Esophagus squamous epithelium (tissue), 5 donors: ENCODE results near the gene TSEN15. TPM values are rescaled to one million over a fixed set of nuclear protein-coding genes. Genes with fewer than 3 reads are reported as not detected.
"Not testable (repeated sequence)": the region's sequence is repeated elsewhere in the genome, so short reads cannot be mapped to it uniquely, and the experiment has no call there.

Experiments used
- DNase-seq: peaks from one replicate; lab custom pipeline; 2025; lab: John Stamatoyannopoulos, UW
- H3K27ac ChIP-seq, 4 donors: fragments of 200-600 bp; sonication (generic); one replicate each; pipeline ENCODE4 v1.5.1; 2016 to 2019; ENCODE audit warnings: mild to moderate bottlenecking in 1 of 4
- H3K27me3 ChIP-seq, 4 donors: fragments of 200-600 bp; sonication (generic); 1 replicate in 3 of 4; 2 replicates in 1 of 4; pipeline versions ENCODE4 v1.5.1 to v1.6.0; 2017 to 2021; ENCODE audit warnings: antibody characterized with exemption in 1 of 4
- H3K36me3 ChIP-seq, 3 donors: fragments of 200-600 bp; sonication (generic); one replicate each; pipeline ENCODE4 v1.5.1; 2016 to 2019
- H3K4me1 ChIP-seq, 3 donors: fragments of 200-600 bp; sonication (generic); one replicate each; pipeline ENCODE4 v1.5.1; 2017 to 2019
- H3K4me3 ChIP-seq, 4 donors: fragments of 200-600 bp; sonication (generic); 1 replicate in 3 of 4; 2 replicates in 1 of 4; pipeline ENCODE4 v1.5.1; 2016 to 2019; ENCODE audit warnings: mild to moderate bottlenecking in 2 of 4, moderate library complexity in 1 of 4
- H3K9me3 ChIP-seq, 3 donors: fragments of 200-600 bp; sonication (generic); one replicate each; pipeline ENCODE4 v1.5.1; 2016 to 2019
- POLR2A ChIP-seq, 4 donors: fragments of 450-650 bp; IDR thresholded peaks; one replicate each; pipeline ENCODE4 v1.6.1; 2017; ENCODE audit warnings: antibody characterized with exemption in 4 of 4, mild to moderate bottlenecking in 4 of 4, moderate library complexity in 3 of 4
- WGBS, 2 donors: methylation state at CpG; one replicate each; pipeline ENCODE4 v1.1.5; 2018; 5-methylcytosine and 5-hydroxymethylcytosine counted together
- intact Hi-C: fragments of 100-400 bp; cut with DNase I; formaldehyde crosslinking; loops from one replicate; pipeline ENCODE4 v1.15.0; 2022
- total RNA-seq, 4 donors: library from RNA; depleted of rRNA; stranded (reverse); fragments of >200 nt; gene quantifications; one replicate each; pipeline ENCODE4 v1.1.0, GENCODE V29; 2016
- TF ChIP-seq, protein P1 (sequence below), 6 experiments: fragments of 450-650 bp in 4 of 6; fragments of 200-600 bp in 2 of 6; sonication (generic) in 2 of 6; IDR thresholded peaks; one replicate each; pipeline ENCODE4 v1.5.1; 2016 to 2019; ENCODE audit warnings: antibody characterized with exemption in 6 of 6, mild to moderate bottlenecking in 4 of 6, moderate library complexity in 4 of 6
- donor health status: DM: yes; HTN: yes; CAD: no.

The TSEN15 gene
- total RNA-seq, 4 donors from 2014 or later = 16.5 to 25.4 (median 22.0) TPM

DNA sequence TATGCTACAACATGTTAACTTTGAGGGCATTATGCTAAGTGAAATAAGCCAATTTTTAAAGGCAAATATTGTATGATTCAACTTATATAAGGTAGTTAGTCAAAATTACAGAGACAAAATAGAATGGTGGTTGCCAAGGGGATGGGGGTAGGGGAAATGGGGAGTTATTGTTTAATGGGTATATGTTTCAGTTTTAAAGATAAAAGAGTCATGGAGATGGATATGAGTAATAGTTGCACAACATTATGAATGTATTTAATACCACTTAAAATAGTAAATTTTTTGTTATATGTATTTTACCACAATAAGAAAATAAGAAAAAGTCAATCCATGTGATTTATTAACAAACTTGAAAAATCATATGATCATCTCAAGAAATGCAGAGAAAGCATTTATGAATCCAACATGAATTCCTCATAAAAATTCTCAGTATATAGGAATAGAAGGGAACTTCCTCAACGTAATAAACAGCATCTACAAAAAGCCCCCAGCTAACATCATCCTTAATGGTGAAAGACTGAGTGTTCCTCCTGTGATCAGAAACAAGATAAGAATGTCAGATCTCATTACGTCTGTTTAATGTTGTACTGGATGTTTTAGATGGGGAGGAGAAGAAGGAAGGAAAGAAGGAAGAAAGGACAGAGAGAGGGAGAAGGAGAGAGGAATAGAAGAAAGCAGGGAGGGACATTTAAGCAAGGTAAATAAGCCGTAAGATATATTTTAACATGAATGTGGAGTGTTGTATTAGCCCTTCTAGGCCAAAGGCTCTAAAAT lies 6.7 kb upstream of the TSEN15 start:
- WGBS, 2 donors = 69 to 76% methylated on average over 3 of the region's 3 CpGs
- H3K36me3 ChIP-seq = no peaks in the 10 kb centered on the region
- TF ChIP-seq, protein P1, sequence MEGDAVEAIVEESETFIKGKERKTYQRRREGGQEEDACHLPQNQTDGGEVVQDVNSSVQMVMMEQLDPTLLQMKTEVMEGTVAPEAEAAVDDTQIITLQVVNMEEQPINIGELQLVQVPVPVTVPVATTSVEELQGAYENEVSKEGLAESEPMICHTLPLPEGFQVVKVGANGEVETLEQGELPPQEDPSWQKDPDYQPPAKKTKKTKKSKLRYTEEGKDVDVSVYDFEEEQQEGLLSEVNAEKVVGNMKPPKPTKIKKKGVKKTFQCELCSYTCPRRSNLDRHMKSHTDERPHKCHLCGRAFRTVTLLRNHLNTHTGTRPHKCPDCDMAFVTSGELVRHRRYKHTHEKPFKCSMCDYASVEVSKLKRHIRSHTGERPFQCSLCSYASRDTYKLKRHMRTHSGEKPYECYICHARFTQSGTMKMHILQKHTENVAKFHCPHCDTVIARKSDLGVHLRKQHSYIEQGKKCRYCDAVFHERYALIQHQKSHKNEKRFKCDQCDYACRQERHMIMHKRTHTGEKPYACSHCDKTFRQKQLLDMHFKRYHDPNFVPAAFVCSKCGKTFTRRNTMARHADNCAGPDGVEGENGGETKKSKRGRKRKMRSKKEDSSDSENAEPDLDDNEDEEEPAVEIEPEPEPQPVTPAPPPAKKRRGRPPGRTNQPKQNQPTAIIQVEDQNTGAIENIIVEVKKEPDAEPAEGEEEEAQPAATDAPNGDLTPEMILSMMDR (IDR thresholded peaks at IDR 0.05) = no peak
- TF ChIP-seq POLR2A (IDR thresholded peaks at IDR 0.05) = no peak
- no peaks in the 10 kb centered on the region for H3K9me3 ChIP-seq
- H3K27ac ChIP-seq = no peak overlapping the region
- DNase-seq = no peak
- H3K27me3 ChIP-seq = peaks cover 0 to 18% (median 0%) of the 10 kb centered on the region in 4 donors
- intact Hi-C loops = no loop called here
- no peaks in the 10 kb centered on the region for H3K4me1 ChIP-seq
- H3K4me3 ChIP-seq = no peak overlapping the region

DNA sequence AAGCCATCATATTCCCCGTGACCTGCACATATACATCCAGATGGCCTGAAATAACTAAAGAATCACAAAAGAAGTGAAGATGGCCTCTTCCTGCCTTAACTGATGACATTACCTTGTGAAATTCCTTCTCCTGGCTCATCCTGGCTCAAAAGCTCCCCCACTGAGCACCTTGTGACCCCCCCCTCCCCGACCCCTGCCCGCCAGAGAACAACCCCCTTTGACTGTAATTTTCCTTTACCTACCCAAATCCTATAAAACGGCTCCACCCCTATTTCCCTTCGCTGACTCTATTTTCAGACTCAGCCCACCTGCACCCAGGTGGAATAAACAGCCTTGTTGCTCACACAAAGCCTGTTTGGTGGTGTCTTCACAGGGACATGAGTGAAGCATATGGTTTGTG lies 4.0 kb upstream of the TSEN15 start:
- H3K36me3 ChIP-seq, H3K27ac ChIP-seq, DNase-seq, H3K27me3 ChIP-seq, H3K4me3 ChIP-seq, intact Hi-C loops, H3K9me3 ChIP-seq: not testable (repeated sequence)
- WGBS, 2 donors = 68 to 81% methylated on average over 3 to 4 of the region's 5 CpGs
- peaks cover 7 to 13% (median 7%) of the 10 kb centered on the region in 3 donors for H3K4me1 ChIP-seq

DNA sequence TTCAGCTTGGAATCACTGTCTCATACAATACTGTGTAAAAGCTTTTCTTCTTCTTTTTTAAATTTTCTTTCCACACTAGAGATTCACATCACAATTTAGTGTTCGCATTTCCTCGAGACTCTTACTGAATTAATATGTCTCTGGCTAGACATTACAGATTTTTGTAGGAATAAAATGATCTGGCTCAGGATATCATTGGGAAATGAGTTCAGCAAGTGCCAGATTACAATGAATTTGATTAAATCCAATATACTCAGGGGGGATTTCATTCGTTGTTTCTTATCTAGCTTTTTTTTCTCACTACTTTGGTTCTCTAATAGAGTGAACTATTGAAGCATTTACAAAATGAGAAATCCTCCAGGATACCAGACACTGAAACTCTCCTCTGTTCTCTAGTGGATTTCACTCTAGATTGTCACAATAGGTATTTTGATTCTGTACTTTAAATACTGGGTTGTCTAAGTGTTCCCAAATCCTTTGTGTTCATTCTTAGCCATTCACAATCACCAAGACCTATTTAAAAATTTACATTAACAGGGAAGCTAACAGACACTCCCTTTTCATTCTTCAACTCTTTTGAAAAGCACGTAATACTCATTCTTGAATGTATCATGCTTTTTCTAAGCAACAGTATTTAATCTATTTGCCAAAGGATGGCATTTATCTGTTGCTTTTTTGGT lies 2.8 kb upstream of the TSEN15 start:
- DNase-seq = no peak
- H3K9me3 ChIP-seq = no peaks in the 10 kb centered on the region
- 73 to 84% methylated on average over 4 of the region's 4 CpGs for WGBS, 2 donors
- H3K4me1 ChIP-seq = peaks cover 7 to 25% (median 9%) of the 10 kb centered on the region in 3 donors
- intact Hi-C loops = no loop called here
- TF ChIP-seq, protein P1 (IDR thresholded peaks at IDR 0.05) = no peak
- no peak for TF ChIP-seq POLR2A (IDR thresholded peaks at IDR 0.05)
- H3K36me3 ChIP-seq = no peaks in the 10 kb centered on the region
- H3K27ac ChIP-seq = no peak overlapping the region
- H3K4me3 ChIP-seq = no peak overlapping the region
- H3K27me3 ChIP-seq = peaks cover 0 to 5% (median 0%) of the 10 kb centered on the region in 4 donors

DNA sequence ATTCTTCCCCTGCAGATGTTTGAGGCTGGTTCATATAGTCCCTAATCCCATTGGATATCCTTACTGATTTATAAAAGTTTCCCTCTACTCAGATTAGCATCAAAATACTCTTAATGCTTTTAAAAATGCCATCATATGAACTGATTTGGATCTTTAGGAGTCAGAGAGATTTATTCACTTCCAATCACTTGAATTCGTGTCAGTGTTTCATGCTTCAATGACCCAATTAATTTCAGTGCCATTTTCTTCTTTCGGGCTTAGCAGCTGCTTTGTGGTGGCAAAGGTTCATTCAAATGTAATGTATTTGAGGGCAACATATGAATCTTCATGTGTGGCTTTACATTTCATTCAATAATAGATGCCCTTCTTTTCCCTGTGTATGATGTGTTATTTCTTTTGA lies 2.2 kb upstream of the TSEN15 start:
- Histone ChIP-seq H3K36me3 (peaks cover 0 to 1% (median 0%) of the 10 kb centered on the region in 3 donors), H3K27ac (no peak overlapping the region), H3K4me1 (peaks cover 7 to 29% (median 9%) of the 10 kb centered on the region in 3 donors), H3K4me3 (no peak overlapping the region), H3K27me3 (peaks cover 0 to 5% (median 0%) of the 10 kb centered on the region in 4 donors), H3K9me3 (no peaks in the 10 kb centered on the region)
- intact Hi-C loops = no loop called here
- DNase-seq = no peak
- TF ChIP-seq POLR2A (IDR thresholded peaks at IDR 0.05) = no peak
- TF ChIP-seq, protein P1 (IDR thresholded peaks at IDR 0.05) = no peak
- WGBS, 2 donors = 91 to 92% methylated on average over 2 of the region's 2 CpGs

DNA sequence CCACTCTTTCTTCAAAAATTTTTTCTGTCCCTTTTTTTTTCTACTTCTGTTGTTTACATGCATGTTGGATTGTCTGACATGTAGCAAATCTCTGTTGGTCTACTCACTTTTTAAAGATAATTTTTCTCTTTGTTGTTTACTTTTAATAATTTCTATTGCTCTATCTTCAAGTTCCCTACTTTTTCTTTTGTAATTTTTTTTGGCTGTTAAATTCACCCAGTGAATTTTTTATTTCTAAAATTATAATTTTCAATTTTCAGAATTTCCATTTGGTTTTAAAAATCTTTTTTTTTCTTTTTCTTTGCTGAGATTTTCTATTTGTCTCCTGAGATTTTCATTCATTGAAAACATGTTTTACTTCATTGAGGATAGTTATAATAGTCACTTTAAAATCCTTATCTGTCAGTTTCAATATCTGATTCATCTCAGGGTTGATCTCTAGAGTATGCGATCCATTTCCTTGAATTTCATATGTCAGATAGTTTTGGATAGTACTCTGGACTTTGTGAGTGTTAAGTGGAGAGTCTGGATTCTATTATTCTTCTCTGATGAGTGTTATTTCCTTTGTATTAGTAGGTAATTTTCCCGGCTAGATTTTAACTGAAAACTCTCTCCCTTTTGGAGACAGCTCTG lies 1.6 kb upstream of the TSEN15 start:
- intact Hi-C loops = no loop called here
- no peak for DNase-seq
- Histone ChIP-seq H3K4me3 (no peak overlapping the region), H3K9me3 (no peaks in the 10 kb centered on the region), H3K27me3 (peaks cover 0 to 5% (median 0%) of the 10 kb centered on the region in 4 donors), H3K4me1 (peaks cover 7 to 29% (median 9%) of the 10 kb centered on the region in 3 donors), H3K27ac (no peak overlapping the region), H3K36me3 (peaks cover 0 to 8% (median 0%) of the 10 kb centered on the region in 3 donors)
- no peak for TF ChIP-seq POLR2A (IDR thresholded peaks at IDR 0.05)
- TF ChIP-seq, protein P1 (IDR thresholded peaks at IDR 0.05) = no peak
- WGBS, 2 donors = 86 to 93% methylated on average over 2 of the region's 2 CpGs
